Lower leg skin (tissue), 4 donors: ENCODE data around the gene TBXAS1. TPM values are rescaled to one million over a fixed set of nuclear protein-coding genes. Genes with fewer than 3 reads are reported as not detected.

ENCODE experiments used
- DNase-seq, 2 donors: peaks; one replicate each; pipeline ENCODE4 v3.0.0-alpha.2; 2019; ENCODE audit warnings: low spot score in 2 of 2
- H3K4me3 ChIP-seq: fragments of 200-600 bp; sonication (generic); 2 replicates; pipeline ENCODE4 v1.5.1; 2017; ENCODE audit warnings: mild to moderate bottlenecking, low read depth; ENCODE audit not compliant: poor library complexity, severe bottlenecking
- CTCF ChIP-seq, 3 donors: fragments of 450-650 bp; IDR thresholded peaks; one replicate each; pipeline ENCODE4 v1.5.1; 2016; ENCODE audit warnings: antibody characterized with exemption in 3 of 3, mild to moderate bottlenecking in 3 of 3, moderate library complexity in 2 of 3
- POLR2A ChIP-seq, 2 donors: fragments of 450-650 bp; IDR thresholded peaks; one replicate each; pipeline ENCODE4 v1.6.1; 2016 to 2017; ENCODE audit warnings: antibody characterized with exemption in 2 of 2, mild to moderate bottlenecking in 1 of 2, moderate library complexity in 1 of 2
- WGBS, 2 donors: methylation state at CpG; one replicate each; pipeline ENCODE4 v1.1.5; 2018; 5-methylcytosine and 5-hydroxymethylcytosine counted together
- intact Hi-C: fragments of 100-400 bp; cut with DNase I; formaldehyde crosslinking; loops from one replicate; pipeline ENCODE4 v1.15.0; 2023; ENCODE audit warnings: low total_unique reads
- total RNA-seq, 4 donors: library from RNA; depleted of rRNA; stranded (reverse); fragments of >200 nt; gene quantifications; one replicate each; pipeline ENCODE4 v1.1.0, GENCODE V29; 2016

Gene TBXAS1
- total RNA-seq, 4 donors from 2014 or later: 0.91 to 9.9 (median 2.4) TPM

GRCh38 chr7:140058517-140058916 lies 229.5 kb downstream of the TBXAS1 start:
- 78 to 85% methylated on average over 7 of the region's 7 CpGs for WGBS, 2 donors
- TF ChIP-seq CTCF (IDR thresholded peaks at IDR 0.05) (no peak), POLR2A (IDR thresholded peaks at IDR 0.05) (no peak)

GRCh38 chr7:140059273-140060242 lies 230.5 kb downstream of the TBXAS1 start:
- H3K4me3 ChIP-seq: no peak overlapping the region
- peak; percentile 57 to 85 for DNase-seq
- WGBS, 2 donors: 46 to 55% methylated on average over 12 of the region's 12 CpGs
- intact Hi-C loops: no loop called here
- no peak for TF ChIP-seq POLR2A (IDR thresholded peaks at IDR 0.05)
- TF ChIP-seq CTCF (IDR thresholded peaks at IDR 0.05): no peak

More at GRCh38 chr7:140058517-140058916, 229.5 kb downstream of the TBXAS1 start:
- intact Hi-C loops: no loop called here
- no peak overlapping the region for H3K4me3 ChIP-seq
- DNase-seq: no peak

GRCh38 chr7:140060243-140060630 lies 231.2 kb downstream of the TBXAS1 start:
- intact Hi-C loops: no loop called here
- WGBS, 2 donors: 73 to 83% methylated on average over 3 of the region's 3 CpGs
- H3K4me3 ChIP-seq: no peak overlapping the region
- DNase-seq: peak in 1 of 2 donors; percentile 50
- TF ChIP-seq CTCF (IDR thresholded peaks at IDR 0.05): no peak
- no peak for TF ChIP-seq POLR2A (IDR thresholded peaks at IDR 0.05)

- DNase-seq: peak in 1 of 2 donors; percentile 84
- TF ChIP-seq CTCF (IDR thresholded peaks at IDR 0.05): no peak
- no peak for TF ChIP-seq POLR2A (IDR thresholded peaks at IDR 0.05)
- intact Hi-C loops: no loop called here
- 73 to 78% methylated on average over 11 of the region's 11 CpGs for WGBS, 2 donors
- H3K4me3 ChIP-seq: no peak overlapping the region
These were observed 231.9 kb downstream of the TBXAS1 start for GRCh38 chr7:140060788-140061606.

- peak in 1 of 2 donors; percentile 61 for DNase-seq
- intact Hi-C loops: no loop called here
- no peak for TF ChIP-seq CTCF (IDR thresholded peaks at IDR 0.05)
- no peak for TF ChIP-seq POLR2A (IDR thresholded peaks at IDR 0.05)
- WGBS, 2 donors: 76 to 81% methylated on average over 2 of the region's 2 CpGs
- no peak overlapping the region for H3K4me3 ChIP-seq
These were observed 232.5 kb downstream of the TBXAS1 start for GRCh38 chr7:140061607-140061930.
